T-helper 17 cell (primary cell): ENCODE results near the gene OSBPL1A. TPM values are rescaled to one million over a fixed set of nuclear protein-coding genes. Genes with fewer than 3 reads are reported as not detected.
A peak's percentile ranks its signal among the peaks of the same experiment; 100 is the strongest.
"Not testable (repeated sequence)": the region's sequence is repeated elsewhere in the genome, so short reads cannot be mapped to it uniquely, and the experiment has no call there.

Experiments
- ATAC-seq: fragments of 150-1000 bp; cut with Tn5 transposase; 2 replicates; pipeline ENCODE4 v1.10.0; 2021; ENCODE audit warnings: mild to moderate bottlenecking, moderate library complexity
- DNase-seq, 3 donors: peaks; one replicate each; pipeline versions ENCODE4 v3.0.0 to v3.0.0-alpha.2; 2020 to 2021
- H3K9me3 ChIP-seq: one replicate; pipeline ENCODE4 v1.7.0; 2013; ENCODE audit warnings: low read length, mild to moderate bottlenecking; ENCODE audit not compliant: control insufficient read depth, poor library complexity, severe bottlenecking
- H3K27ac Mint-ChIP-seq: one replicate; pipeline ENCODE4 v1.8.0; 2022; ENCODE audit warnings: mild to moderate bottlenecking, moderate library complexity, mixed read lengths
- H3K27me3 Mint-ChIP-seq: one replicate; pipeline ENCODE4 v1.8.0; 2022; ENCODE audit warnings: mixed read lengths
- H3K36me3 Mint-ChIP-seq: one replicate; pipeline ENCODE4 v1.8.0; 2022; ENCODE audit warnings: low read depth, mixed read lengths
- H3K4me1 Mint-ChIP-seq: one replicate; pipeline ENCODE4 v1.8.0; 2022; ENCODE audit warnings: mild to moderate bottlenecking, mixed read lengths
- H3K4me3 Mint-ChIP-seq: one replicate; pipeline ENCODE4 v1.8.0; 2022; ENCODE audit warnings: mild to moderate bottlenecking, moderate library complexity, mixed read lengths
- total RNA-seq, 4 donors: library from RNA in 2 of 4; stranded (reverse) in 2 of 4; gene quantifications; one replicate each; pipeline ENCODE4 v1.2.3 and lab custom pipeline; 2022 to 2026

Gene OSBPL1A
- total RNA-seq, 2 donors from 2014 or later: 6.8 to 7.1 TPM

GRCh38 chr18:24386681-24387080 is 10.9 kb downstream of the OSBPL1A start:
- Mint-ChIP-seq H3K36me3 (no peaks in the 10 kb centered on the region), H3K4me3 (no peak overlapping the region), H3K27me3 (no peaks in the 10 kb centered on the region), H3K27ac (no peak overlapping the region), H3K4me1 (peaks cover 10% of the 10 kb centered on the region)
- no peaks in the 10 kb centered on the region for H3K9me3 ChIP-seq
- DNase-seq: no peak
- ATAC-seq: no peak

- no peaks in the 10 kb centered on the region for H3K9me3 ChIP-seq
- Mint-ChIP-seq H3K27ac (no peak overlapping the region), H3K4me1 (peaks cover 16% of the 10 kb centered on the region), H3K4me3 (no peak overlapping the region), H3K36me3 (no peaks in the 10 kb centered on the region), H3K27me3 (no peaks in the 10 kb centered on the region)
- DNase-seq: no peak
- ATAC-seq: no peak
These were observed 16.5 kb downstream of the OSBPL1A start for GRCh38 chr18:24381126-24381525.

GRCh38 chr18:24380163-24380747 is 17.4 kb downstream of the OSBPL1A start:
- DNase-seq (no peak), ATAC-seq (no peak)
- H3K9me3 ChIP-seq: no peaks in the 10 kb centered on the region
- Mint-ChIP-seq H3K4me3 (no peak overlapping the region), H3K36me3 (peaks cover 3% of the 10 kb centered on the region), H3K27me3 (no peaks in the 10 kb centered on the region), H3K27ac (no peak overlapping the region), H3K4me1 (peaks cover 8% of the 10 kb centered on the region)

GRCh38 chr18:24378598-24378997 is 19.0 kb downstream of the OSBPL1A start:
- Mint-ChIP-seq H3K4me1 (peaks cover 8% of the 10 kb centered on the region), H3K36me3 (peaks cover 3% of the 10 kb centered on the region), H3K4me3 (no peak overlapping the region), H3K27me3 (no peaks in the 10 kb centered on the region), H3K27ac (no peak overlapping the region)
- DNase-seq: no peak
- no peaks in the 10 kb centered on the region for H3K9me3 ChIP-seq
- no peak for ATAC-seq

GRCh38 chr18:24376531-24376930 is 21.1 kb downstream of the OSBPL1A start:
- not testable (repeated sequence) for H3K27me3 Mint-ChIP-seq, ATAC-seq, DNase-seq, H3K9me3 ChIP-seq, H3K27ac Mint-ChIP-seq, H3K4me3 Mint-ChIP-seq
- peaks cover 10% of the 10 kb centered on the region for H3K36me3 Mint-ChIP-seq
- peaks cover 13% of the 10 kb centered on the region for H3K4me1 Mint-ChIP-seq

- no peaks in the 10 kb centered on the region for H3K27me3 Mint-ChIP-seq
- H3K4me3 Mint-ChIP-seq: no peak overlapping the region
- ATAC-seq (no peak), DNase-seq (no peak)
- H3K9me3 ChIP-seq: no peaks in the 10 kb centered on the region
- H3K4me1 Mint-ChIP-seq: peaks cover 25% of the 10 kb centered on the region
- H3K36me3 Mint-ChIP-seq: peaks cover 13% of the 10 kb centered on the region
- no peak overlapping the region for H3K27ac Mint-ChIP-seq
These were observed 24.3 kb downstream of the OSBPL1A start for GRCh38 chr18:24373328-24373727.

- peaks cover 26% of the 10 kb centered on the region for H3K4me1 Mint-ChIP-seq
- H3K27me3 Mint-ChIP-seq: no peaks in the 10 kb centered on the region
- no peak overlapping the region for H3K27ac Mint-ChIP-seq
- peaks cover 13% of the 10 kb centered on the region for H3K36me3 Mint-ChIP-seq
- no peak for ATAC-seq
- DNase-seq: no peak
- no peaks in the 10 kb centered on the region for H3K9me3 ChIP-seq
- no peak overlapping the region for H3K4me3 Mint-ChIP-seq
These were observed 25.2 kb downstream of the OSBPL1A start for GRCh38 chr18:24372279-24372872.

- Mint-ChIP-seq H3K4me3 (no peak overlapping the region), H3K27ac (peak overlapping the region; percentile 67), H3K36me3 (peaks cover 10% of the 10 kb centered on the region), H3K27me3 (no peaks in the 10 kb centered on the region), H3K4me1 (peaks cover 26% of the 10 kb centered on the region)
- no peak for ATAC-seq
- H3K9me3 ChIP-seq: no peaks in the 10 kb centered on the region
- DNase-seq: no peak
These were observed 27.5 kb downstream of the OSBPL1A start for GRCh38 chr18:24370120-24370519.

- Mint-ChIP-seq H3K27me3 (no peaks in the 10 kb centered on the region), H3K4me1 (peaks cover 26% of the 10 kb centered on the region), H3K27ac (peak overlapping the region; percentile 67), H3K4me3 (no peak overlapping the region), H3K36me3 (peaks cover 10% of the 10 kb centered on the region)
- ATAC-seq (no peak), DNase-seq (no peak)
- H3K9me3 ChIP-seq: no peaks in the 10 kb centered on the region
These were observed 28.2 kb downstream of the OSBPL1A start for GRCh38 chr18:24369426-24369825.

GRCh38 chr18:24368749-24369148 is 28.9 kb downstream of the OSBPL1A start:
- Mint-ChIP-seq H3K4me3 (peak overlapping the region; percentile 13), H3K4me1 (peaks cover 26% of the 10 kb centered on the region), H3K36me3 (peaks cover 10% of the 10 kb centered on the region), H3K27ac (peak overlapping the region; percentile 67), H3K27me3 (no peaks in the 10 kb centered on the region)
- ATAC-seq (peak; percentile 65), DNase-seq (no peak)
- no peaks in the 10 kb centered on the region for H3K9me3 ChIP-seq

GRCh38 chr18:24366328-24366727 is 31.3 kb downstream of the OSBPL1A start:
- Mint-ChIP-seq H3K27ac (no peak overlapping the region), H3K27me3 (no peaks in the 10 kb centered on the region), H3K4me3 (no peak overlapping the region), H3K36me3 (peaks cover under 1% of the 10 kb centered on the region), H3K4me1 (peaks cover 19% of the 10 kb centered on the region)
- DNase-seq (no peak), ATAC-seq (no peak)
- no peaks in the 10 kb centered on the region for H3K9me3 ChIP-seq

GRCh38 chr18:24364177-24364576 is 33.4 kb downstream of the OSBPL1A start:
- peaks cover 10% of the 10 kb centered on the region for H3K4me1 Mint-ChIP-seq
- ATAC-seq (no peak), DNase-seq (no peak)
- H3K4me3 Mint-ChIP-seq: no peak overlapping the region
- no peaks in the 10 kb centered on the region for H3K36me3 Mint-ChIP-seq
- no peaks in the 10 kb centered on the region for H3K9me3 ChIP-seq
- H3K27me3 Mint-ChIP-seq: no peaks in the 10 kb centered on the region
- no peak overlapping the region for H3K27ac Mint-ChIP-seq

GRCh38 chr18:24362757-24363156 is 34.9 kb downstream of the OSBPL1A start:
- DNase-seq: no peak
- H3K4me1 Mint-ChIP-seq: no peaks in the 10 kb centered on the region
- H3K36me3 Mint-ChIP-seq: no peaks in the 10 kb centered on the region
- no peaks in the 10 kb centered on the region for H3K9me3 ChIP-seq
- no peak overlapping the region for H3K27ac Mint-ChIP-seq
- no peaks in the 10 kb centered on the region for H3K27me3 Mint-ChIP-seq
- no peak overlapping the region for H3K4me3 Mint-ChIP-seq
- ATAC-seq: no peak
